Smooth muscle cell (in vitro differentiated cells): Measurements from ENCODE around the gene NAPG. TPM values are rescaled to one million over a fixed set of nuclear protein-coding genes. Genes with fewer than 3 reads are reported as not detected.
"Not testable (repeated sequence)": the region's sequence is repeated elsewhere in the genome, so short reads cannot be mapped to it uniquely, and the experiment has no call there.

Source experiments
- DNase-seq: peaks from one replicate; lab custom pipeline; 2025; ENCODE audit not compliant: unreplicated experiment; lab: John Stamatoyannopoulos, UW
- H2AFZ ChIP-seq: fragments of 200-600 bp; sonication (generic); 2 replicates; pipeline ENCODE4 v1.6.0; 2016; ENCODE audit warnings: antibody characterized with exemption, low read depth, mild to moderate bottlenecking
- H3F3A ChIP-seq: fragments of 200-600 bp; sonication (generic); 2 replicates; pipeline ENCODE4 v1.6.0; 2017; ENCODE audit warnings: antibody characterized with exemption, low read depth
- H3K27ac ChIP-seq: fragments of 200-600 bp; sonication (generic); 2 replicates; pipeline ENCODE4 v1.5.1; 2016; ENCODE audit warnings: low read depth, mild to moderate bottlenecking
- H3K27me3 ChIP-seq: fragments of 200-600 bp; sonication (generic); 2 replicates; pipeline ENCODE4 v1.6.1; 2016; ENCODE audit warnings: low read depth, mild to moderate bottlenecking
- H3K36me3 ChIP-seq: fragments of 200-600 bp; sonication (generic); 2 replicates; pipeline ENCODE4 v1.5.1; 2016; ENCODE audit warnings: low read depth
- H3K4me1 ChIP-seq: fragments of 200-600 bp; sonication (generic); 2 replicates; pipeline ENCODE4 v1.5.1; 2016; ENCODE audit warnings: low read depth
- H3K4me2 ChIP-seq: fragments of 200-600 bp; sonication (generic); 2 replicates; pipeline ENCODE4 v1.6.0; 2016; ENCODE audit warnings: mild to moderate bottlenecking
- H3K4me3 ChIP-seq: fragments of 200-600 bp; sonication (generic); 2 replicates; pipeline ENCODE4 v1.5.1; 2016; ENCODE audit warnings: mild to moderate bottlenecking
- H3K79me2 ChIP-seq: fragments of 200-600 bp; sonication (generic); 2 replicates; pipeline ENCODE4 v1.6.0; 2016; ENCODE audit warnings: low read depth, mild to moderate bottlenecking
- H3K9ac ChIP-seq: fragments of 200-600 bp; sonication (generic); 2 replicates; pipeline ENCODE4 v1.6.0; 2016; ENCODE audit warnings: low read depth
- H3K9me3 ChIP-seq: fragments of 200-600 bp; sonication (generic); replicated peaks from 2 replicates; pipeline ENCODE4 v1.5.1; 2016; ENCODE audit warnings: low read depth
- H4K20me1 ChIP-seq: fragments of 200-600 bp; sonication (generic); 2 replicates; pipeline ENCODE4 v1.6.0; 2016; ENCODE audit warnings: low read depth
- CTCF ChIP-seq: fragments of 200-600 bp; sonication (generic); IDR thresholded peaks from 2 replicates; pipeline ENCODE4 v1.5.1; 2017; ENCODE audit warnings: borderline replicate concordance, mild to moderate bottlenecking, antibody characterized with exemption; ENCODE audit not compliant: insufficient read depth, poor library complexity, severe bottlenecking
- WGBS: methylation state at CpG from one replicate; pipeline ENCODE4 v1.1.7; 2016; ENCODE audit warnings: low lambda C conversion rate; 5-methylcytosine and 5-hydroxymethylcytosine counted together
- polyA plus RNA-seq: library from polyadenylated mRNA; unstranded; fragments of >200 nt; fragmentation: Nextera tagmentation; extraction: Ambion mirVana; gene quantifications from 2 replicates; pipeline ENCODE4 v1.2.1, GENCODE V29; 2016
- total RNA-seq: library from RNA; depleted of rRNA; stranded (reverse); fragments of >200 nt; gene quantifications from 2 replicates; pipeline ENCODE4 v1.2.3, GENCODE V29; 2014

The NAPG gene
- total and polyA plus RNA-seq, 2 experiments from 2014 or later: 30.2 to 57.4 TPM

- Histone ChIP-seq H3K27ac (no peak overlapping the region), H4K20me1 (peaks cover 47% of the 10 kb centered on the region), H3K9ac (no peak overlapping the region), H3K27me3 (no peaks in the 10 kb centered on the region), H3K4me3 (no peak overlapping the region), H2AFZ (no peak overlapping the region), H3K9me3 (no peaks in the 10 kb centered on the region), H3F3A (no peaks in the 10 kb centered on the region), H3K4me1 (no peaks in the 10 kb centered on the region), H3K36me3 (peaks cover 31% of the 10 kb centered on the region), H3K4me2 (no peak overlapping the region), H3K79me2 (no peaks in the 10 kb centered on the region)
- DNase-seq: no peak
- WGBS: 90% methylated on average over 9 of the region's 9 CpGs
- no peak for TF ChIP-seq CTCF
These were observed 18.4 kb downstream of the NAPG start for GRCh38 chr18:10544093-10544748.

GRCh38 chr18:10546557-10547300, 20.9 kb downstream of the NAPG start:
- TF ChIP-seq CTCF: no peak
- Histone ChIP-seq H3K79me2 (no peaks in the 10 kb centered on the region), H3F3A (no peaks in the 10 kb centered on the region), H3K27me3 (no peaks in the 10 kb centered on the region), H3K36me3 (peaks cover 22% of the 10 kb centered on the region), H3K27ac (no peak overlapping the region), H3K9ac (no peak overlapping the region), H4K20me1 (peaks cover 34% of the 10 kb centered on the region), H3K9me3 (no peaks in the 10 kb centered on the region), H3K4me1 (no peaks in the 10 kb centered on the region), H3K4me3 (no peak overlapping the region), H3K4me2 (no peak overlapping the region), H2AFZ (no peak overlapping the region)
- WGBS: 91% methylated on average over 7 of the region's 7 CpGs
- no peak for DNase-seq

- Histone ChIP-seq H3K27ac (no peak overlapping the region), H3K4me1 (no peaks in the 10 kb centered on the region), H3K4me2 (no peak overlapping the region), H3K36me3 (peaks cover 33% of the 10 kb centered on the region), H2AFZ (no peak overlapping the region), H3K27me3 (no peaks in the 10 kb centered on the region), H4K20me1 (no peaks in the 10 kb centered on the region), H3K9me3 (no peaks in the 10 kb centered on the region), H3K79me2 (no peaks in the 10 kb centered on the region), H3F3A (no peaks in the 10 kb centered on the region), H3K9ac (no peak overlapping the region), H3K4me3 (no peak overlapping the region)
- 98% methylated on average over 3 of the region's 3 CpGs for WGBS
- DNase-seq: no peak
- TF ChIP-seq CTCF: no peak
These were observed 26.4 kb downstream of the NAPG start for GRCh38 chr18:10552226-10552625.

GRCh38 chr18:10556251-10556650, 30.4 kb downstream of the NAPG start:
- not testable (repeated sequence) for H3F3A ChIP-seq, H3K4me2 ChIP-seq, H4K20me1 ChIP-seq, H3K27me3 ChIP-seq, H3K9me3 ChIP-seq, H3K9ac ChIP-seq, H3K79me2 ChIP-seq, H3K4me1 ChIP-seq, H3K27ac ChIP-seq, H3K4me3 ChIP-seq, DNase-seq, H2AFZ ChIP-seq
- H3K36me3 ChIP-seq: peaks cover 25% of the 10 kb centered on the region
- WGBS: 96% methylated on average over 10 of the region's 10 CpGs
